ENCODE data around the gene GDNF. TPM values are rescaled to one million over a fixed set of nuclear protein-coding genes. Genes with fewer than 3 reads are reported as not detected.
A peak's percentile ranks its signal among the peaks of the same experiment; 100 is the strongest.

Gene GDNF
- total RNA-seq, result under 1 TPM; 0.10 to 0.80 (median 0.39) TPM

- intact Hi-C loops (cut with DNase I; ENCODE audit: low total_unique reads), result loop anchor here (5.0 kb wide), 1 partner anchor 358 kb away; no protein-coding TSS in a partner anchor
- WGBS, 2 donors, result 1 to 2% methylated on average over 29 to 42 of the region's 66 CpGs
- TF ChIP-seq, protein P1, sequence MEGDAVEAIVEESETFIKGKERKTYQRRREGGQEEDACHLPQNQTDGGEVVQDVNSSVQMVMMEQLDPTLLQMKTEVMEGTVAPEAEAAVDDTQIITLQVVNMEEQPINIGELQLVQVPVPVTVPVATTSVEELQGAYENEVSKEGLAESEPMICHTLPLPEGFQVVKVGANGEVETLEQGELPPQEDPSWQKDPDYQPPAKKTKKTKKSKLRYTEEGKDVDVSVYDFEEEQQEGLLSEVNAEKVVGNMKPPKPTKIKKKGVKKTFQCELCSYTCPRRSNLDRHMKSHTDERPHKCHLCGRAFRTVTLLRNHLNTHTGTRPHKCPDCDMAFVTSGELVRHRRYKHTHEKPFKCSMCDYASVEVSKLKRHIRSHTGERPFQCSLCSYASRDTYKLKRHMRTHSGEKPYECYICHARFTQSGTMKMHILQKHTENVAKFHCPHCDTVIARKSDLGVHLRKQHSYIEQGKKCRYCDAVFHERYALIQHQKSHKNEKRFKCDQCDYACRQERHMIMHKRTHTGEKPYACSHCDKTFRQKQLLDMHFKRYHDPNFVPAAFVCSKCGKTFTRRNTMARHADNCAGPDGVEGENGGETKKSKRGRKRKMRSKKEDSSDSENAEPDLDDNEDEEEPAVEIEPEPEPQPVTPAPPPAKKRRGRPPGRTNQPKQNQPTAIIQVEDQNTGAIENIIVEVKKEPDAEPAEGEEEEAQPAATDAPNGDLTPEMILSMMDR (IDR thresholded peaks at IDR 0.05), result no peak
- no peak for TF ChIP-seq POLR2A (IDR thresholded peaks at IDR 0.05)
- H3K4me3 ChIP-seq (ENCODE audit: low read depth, poor library complexity, severe bottlenecking), result peak within 1 kb of the TSS; percentile 7
- DNase-seq (ENCODE audit: low spot score in 2 of 2), result peak; percentile 30 to 89
These were observed at the start of gene GDNF for GRCh38 chr5:37839407-37840052. Gene GDNF (minus strand): TSS chr5:37840041. CDS start chr5:37834796, 5,245 bp downstream.

DNA sequence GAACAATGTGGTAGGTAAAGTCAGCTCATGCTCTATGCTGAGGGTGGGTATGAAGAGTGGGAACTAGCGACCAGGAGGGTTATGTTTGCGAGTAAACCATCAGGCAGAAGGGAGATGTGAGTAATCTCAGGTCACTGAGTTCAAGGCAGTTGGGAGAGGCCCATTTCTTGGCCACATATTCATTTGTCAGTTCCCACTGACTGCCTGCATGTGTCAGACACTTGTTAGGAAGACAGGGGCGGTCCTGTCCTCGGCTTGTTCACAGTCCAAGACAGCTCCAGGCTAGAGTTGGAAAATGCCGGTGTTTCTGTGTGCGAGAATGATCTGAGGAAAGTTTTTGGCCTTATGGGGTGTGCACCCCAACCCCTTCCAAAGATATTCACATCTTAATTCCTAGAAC lies 48.6 kb upstream of the GDNF start:
- no peak for TF ChIP-seq POLR2A (IDR thresholded peaks at IDR 0.05)
- TF ChIP-seq, protein P1 (IDR thresholded peaks at IDR 0.05), result no peak
- no peak for DNase-seq (ENCODE audit: low spot score in 2 of 2)
- no peak overlapping the region for H3K4me3 ChIP-seq (ENCODE audit: low read depth, poor library complexity, severe bottlenecking)
- intact Hi-C loops (cut with DNase I; ENCODE audit: low total_unique reads), result no loop called here
- WGBS, 2 donors, result 36 to 46% methylated on average over 6 of the region's 6 CpGs

DNA sequence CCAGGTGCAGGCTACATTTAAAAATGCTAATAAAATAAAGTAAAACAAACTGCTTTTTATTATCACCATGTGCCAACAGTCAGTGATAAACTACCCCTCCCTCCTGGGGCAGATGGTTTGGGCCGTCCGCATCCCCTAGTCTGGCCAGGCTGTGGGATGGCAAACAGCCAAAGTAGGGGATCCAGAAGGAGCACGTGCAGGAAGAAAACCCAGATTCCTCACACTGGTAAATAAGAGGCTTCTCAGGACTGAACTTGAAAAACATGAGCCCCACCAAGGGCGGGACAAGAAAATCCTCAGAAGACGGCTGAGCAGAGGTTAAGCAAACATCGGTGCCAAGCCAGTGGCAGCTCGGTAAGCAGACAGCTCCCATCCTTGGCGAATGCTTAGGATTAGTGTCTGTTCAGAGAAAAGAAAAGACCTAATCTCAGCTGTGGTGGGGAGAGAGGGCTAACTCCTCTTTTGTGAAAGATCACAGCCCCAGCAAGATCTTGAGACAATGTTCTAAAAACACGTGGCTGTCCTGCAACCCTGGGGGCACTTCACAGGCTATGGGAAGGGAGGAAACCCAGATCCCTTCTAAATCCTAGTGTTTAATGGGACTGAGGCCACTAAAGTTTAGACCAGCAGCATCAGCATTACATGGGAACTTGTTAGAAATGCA lies 46.5 kb upstream of the GDNF start:
- no peak for DNase-seq (ENCODE audit: low spot score in 2 of 2)
- intact Hi-C loops (cut with DNase I; ENCODE audit: low total_unique reads), result no loop called here
- H3K4me3 ChIP-seq (ENCODE audit: low read depth, poor library complexity, severe bottlenecking), result no peak overlapping the region
- 27 to 30% methylated on average over 9 of the region's 9 CpGs for WGBS, 2 donors
- TF ChIP-seq, protein P1 (IDR thresholded peaks at IDR 0.05), result no peak
- TF ChIP-seq POLR2A (IDR thresholded peaks at IDR 0.05), result no peak

- no peak for TF ChIP-seq POLR2A (IDR thresholded peaks at IDR 0.05)
- TF ChIP-seq, protein P1 (IDR thresholded peaks at IDR 0.05), result no peak
- intact Hi-C loops (cut with DNase I; ENCODE audit: low total_unique reads), result no loop called here
- H3K4me3 ChIP-seq (ENCODE audit: low read depth, poor library complexity, severe bottlenecking), result no peak overlapping the region
- DNase-seq (ENCODE audit: low spot score in 2 of 2), result no peak
- 50 to 59% methylated on average over 3 of the region's 3 CpGs for WGBS, 2 donors
These were observed 42.8 kb upstream of the GDNF start for GRCh38 chr5:37882636-37883035.

GRCh38 chr5:37881359-37881758 lies 41.5 kb upstream of the GDNF start:
- H3K4me3 ChIP-seq (ENCODE audit: low read depth, poor library complexity, severe bottlenecking), result no peak overlapping the region
- DNase-seq (ENCODE audit: low spot score in 2 of 2), result no peak
- intact Hi-C loops (cut with DNase I; ENCODE audit: low total_unique reads), result no loop called here
- WGBS, 2 donors, result 89 to 95% methylated on average over 3 of the region's 3 CpGs
- TF ChIP-seq, protein P1 (IDR thresholded peaks at IDR 0.05), result no peak
- no peak for TF ChIP-seq POLR2A (IDR thresholded peaks at IDR 0.05)

Data from lower leg skin (tissue), 4 donors.